Neural progenitor cell (in vitro differentiated cells): Measurements from ENCODE around the gene PHKG2.

Experiments used
- CTCF ChIP-seq: fragments of 200-600 bp; sonication (generic); IDR thresholded peaks from 2 replicates; pipeline ENCODE4 v1.5.1; 2017; ENCODE audit warnings: antibody characterized with exemption, mild to moderate bottlenecking
- EZH2 ChIP-seq: fragments of 200-600 bp; sonication (generic); IDR thresholded peaks from 2 replicates; pipeline ENCODE4 v1.6.1; 2017; ENCODE audit warnings: antibody characterized with exemption, mild to moderate bottlenecking, moderate library complexity
- EZH2phosphoT487 ChIP-seq: fragments of 200-600 bp; sonication (generic); IDR thresholded peaks from 2 replicates; pipeline ENCODE4 v1.6.1; 2017; ENCODE audit warnings: antibody characterized with exemption

DNA sequence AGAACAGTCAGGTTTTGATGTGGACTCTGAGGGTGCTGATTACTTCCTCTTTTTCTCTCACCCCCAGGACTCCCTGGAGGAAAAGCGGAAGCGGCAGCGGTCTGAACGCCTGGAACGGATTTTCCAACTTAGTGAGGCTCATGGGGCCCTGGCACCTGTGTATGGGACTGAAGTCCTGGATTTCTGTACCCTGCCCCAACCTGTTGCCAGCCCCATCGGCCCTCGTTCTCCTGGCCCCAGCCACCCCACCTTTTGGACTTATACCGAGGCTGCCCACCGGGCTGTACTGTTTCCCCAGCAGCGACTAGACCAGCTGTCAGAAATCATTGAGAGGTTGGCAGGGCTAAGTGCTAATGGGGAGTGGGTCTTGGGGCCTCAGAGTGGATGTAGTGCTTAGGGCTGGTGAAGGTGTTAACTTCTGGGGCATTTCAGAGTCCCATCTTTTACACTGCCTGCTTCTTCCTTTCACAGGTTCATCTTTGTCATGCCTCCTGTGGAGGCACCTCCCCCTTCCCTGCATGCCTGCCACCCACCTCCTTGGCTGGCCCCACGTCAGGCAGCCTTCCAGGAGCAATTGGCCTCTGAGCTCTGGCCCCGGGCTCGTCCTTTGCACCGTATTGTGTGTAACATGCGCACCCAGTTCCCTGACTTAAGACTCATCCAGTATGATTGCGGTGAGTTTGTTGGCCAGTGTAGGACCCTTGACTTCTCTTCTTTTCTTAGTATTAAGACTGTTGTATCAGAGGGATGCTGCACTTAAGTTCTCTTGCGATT lies 19.1 kb upstream of the PHKG2 start:
- TF ChIP-seq CTCF, result no peak
- no peak for TF ChIP-seq EZH2phosphoT487
- TF ChIP-seq EZH2, result no peak
